GM18858 (cell line): Measurements from ENCODE around the gene RPS6KB2.
"Not testable (repeated sequence)": the region's sequence is repeated elsewhere in the genome, so short reads cannot be mapped to it uniquely, and the experiment has no call there.

Experiments used
- ATAC-seq: cut with Tn5 transposase; IDR thresholded peaks from one replicate; pipeline ENCODE4 v1.9.1; 2021; ENCODE audit not compliant: unreplicated experiment

Gene RPS6KB2

GRCh38 chr11:67427364-67427859, 882 bp upstream of the RPS6KB2 start:
- not testable (repeated sequence) for ATAC-seq

- ATAC-seq, result no peak
Measured at GRCh38 chr11:67429038-67429668, 859 bp downstream of the RPS6KB2 start.

GRCh38 chr11:67429722-67430121, 1.4 kb downstream of the RPS6KB2 start:
- ATAC-seq, result no peak

GRCh38 chr11:67431346-67432249, 3.3 kb downstream of the RPS6KB2 start:
- no peak for ATAC-seq

- no peak for ATAC-seq
Measured at GRCh38 chr11:67432655-67433349, 4.5 kb downstream of the RPS6KB2 start.

GRCh38 chr11:67433536-67434394, 5.5 kb downstream of the RPS6KB2 start:
- ATAC-seq, result no peak

GRCh38 chr11:67434395-67434881, 6.1 kb downstream of the RPS6KB2 start:
- no peak for ATAC-seq

- no peak for ATAC-seq
Measured at GRCh38 chr11:67435031-67435726, 6.9 kb downstream of the RPS6KB2 start.

GRCh38 chr11:67435727-67436458, 7.6 kb downstream of the RPS6KB2 start:
- ATAC-seq, result no peak

GRCh38 chr11:67436459-67437081, 8.3 kb downstream of the RPS6KB2 start:
- no peak for ATAC-seq

- no peak for ATAC-seq
Measured at GRCh38 chr11:67437082-67437808, 9.0 kb downstream of the RPS6KB2 start, which contains the start of gene PTPRCAP. Gene PTPRCAP (minus strand): TSS chr11:67437682. CDS start chr11:67437619, 63 bp downstream.

GRCh38 chr11:67437809-67438157, 9.5 kb downstream of the RPS6KB2 start:
- ATAC-seq, result no peak

GRCh38 chr11:67438158-67438902, 10.0 kb downstream of the RPS6KB2 start:
- ATAC-seq, result no peak

GRCh38 chr11:67439321-67440228, 11.3 kb downstream of the RPS6KB2 start:
- ATAC-seq, result no peak

- ATAC-seq, result no peak
Measured at GRCh38 chr11:67440229-67441097, 12.2 kb downstream of the RPS6KB2 start.
